DOHH2 (cell line): ENCODE results near the gene EPS8L3.

Source experiments
- H3F3A ChIP-seq: fragments of 200-600 bp; sonication (generic), shearing (Covaris generic); 2 replicates; pipeline ENCODE4 v1.6.0; 2016; ENCODE audit warnings: antibody characterized with exemption, mild to moderate bottlenecking; ENCODE audit not compliant: control insufficient read depth, insufficient read depth
- H3K27ac ChIP-seq: fragments of 200-600 bp; sonication (generic); 2 replicates; pipeline ENCODE4 v1.5.1; 2014; ENCODE audit warnings: low read depth, mild to moderate bottlenecking, low read length, moderate library complexity
- H3K27me3 ChIP-seq: fragments of 200-600 bp; sonication (generic); 2 replicates; pipeline ENCODE4 v1.6.1; 2014; ENCODE audit warnings: mild to moderate bottlenecking, low read length, mixed read lengths; ENCODE audit not compliant: control insufficient read depth
- H3K36me3 ChIP-seq: fragments of 200-600 bp; sonication (generic); 2 replicates; pipeline ENCODE4 v1.6.1; 2014; ENCODE audit warnings: mild to moderate bottlenecking, low read length, moderate library complexity, mixed read lengths; ENCODE audit not compliant: control insufficient read depth
- H3K4me1 ChIP-seq: fragments of 200-600 bp; sonication (generic); 2 replicates; pipeline ENCODE4 v1.6.1; 2014; ENCODE audit warnings: mild to moderate bottlenecking, low read length, mixed read lengths; ENCODE audit not compliant: control insufficient read depth
- H3K4me2 ChIP-seq: fragments of 200-600 bp; sonication (generic); 2 replicates; pipeline ENCODE4 v1.6.0; 2014; ENCODE audit warnings: mild to moderate bottlenecking, low read length, moderate library complexity
- H3K4me3 ChIP-seq: fragments of 200-600 bp; sonication (generic); 2 replicates; pipeline ENCODE4 v1.5.1; 2014; ENCODE audit warnings: mild to moderate bottlenecking, low read length, mixed read lengths
- H3K79me2 ChIP-seq: fragments of 200-600 bp; sonication (generic); 2 replicates; pipeline ENCODE4 v1.6.1; 2014; ENCODE audit warnings: mild to moderate bottlenecking, low read length, mixed read lengths; ENCODE audit not compliant: control insufficient read depth
- H3K9me2 ChIP-seq: fragments of 200-600 bp; sonication (generic); replicated peaks from 2 replicates; pipeline ENCODE4 v1.6.1; 2014; ENCODE audit warnings: mild to moderate bottlenecking, low read length, mixed read lengths; ENCODE audit not compliant: control insufficient read depth
- H3K9me3 ChIP-seq: fragments of 200-600 bp; sonication (generic); 2 replicates; pipeline ENCODE4 v1.6.1; 2014; ENCODE audit warnings: antibody characterized with exemption, low read length, mixed read lengths; ENCODE audit not compliant: control insufficient read depth, insufficient read depth
- H4K20me1 ChIP-seq: fragments of 200-600 bp; sonication (generic); 2 replicates; pipeline ENCODE4 v1.6.0; 2014; ENCODE audit warnings: low read depth, mild to moderate bottlenecking, antibody characterized with exemption, low read length, moderate library complexity; ENCODE audit not compliant: control insufficient read depth, insufficient read depth
- CTCF ChIP-seq: fragments of 200-600 bp; sonication (generic); IDR thresholded peaks from one replicate; pipeline ENCODE4 v1.5.1; 2014; ENCODE audit warnings: antibody characterized with exemption, mild to moderate bottlenecking, low read depth, low read length; ENCODE audit not compliant: poor library complexity, severe bottlenecking
- EZH2phosphoT487 ChIP-seq: fragments of 200-600 bp; sonication (generic); IDR thresholded peaks from 2 replicates; pipeline ENCODE4 v1.6.1; 2017; ENCODE audit warnings: borderline replicate concordance, mild to moderate bottlenecking, antibody characterized with exemption, low read length, moderate library complexity, mixed read lengths

Gene EPS8L3

GRCh38 chr1:109776911-109777310 is 13.2 kb upstream of the EPS8L3 start:
- H3K4me2 ChIP-seq, result no peak overlapping the region

GRCh38 chr1:109776206-109776835 is 12.6 kb upstream of the EPS8L3 start:
- Histone ChIP-seq H3K79me2 (no peaks in the 10 kb centered on the region), H3K27me3 (peaks cover 3% of the 10 kb centered on the region; the same call in 1 of the 2 replicates), H3F3A (no peaks in the 10 kb centered on the region), H3K9me3 (no peaks in the 10 kb centered on the region), H3K4me2 (no peak overlapping the region), H3K4me1 (no peaks in the 10 kb centered on the region), H3K36me3 (no peaks in the 10 kb centered on the region), H4K20me1 (no peaks in the 10 kb centered on the region), H3K4me3 (no peak overlapping the region), H3K9me2 (no peaks in the 10 kb centered on the region), H3K27ac (no peak overlapping the region)
- no peak for TF ChIP-seq CTCF

More at GRCh38 chr1:109776911-109777310, 13.2 kb upstream of the EPS8L3 start:
- TF ChIP-seq CTCF (peak; percentile 90), EZH2phosphoT487 (no peak)
- no peaks in the 10 kb centered on the region for H3F3A ChIP-seq
- no peaks in the 10 kb centered on the region for H3K9me2 ChIP-seq
- no peak overlapping the region for H3K4me3 ChIP-seq
- H3K27ac ChIP-seq, result no peak overlapping the region
- no peaks in the 10 kb centered on the region for H3K79me2 ChIP-seq
- no peaks in the 10 kb centered on the region for H4K20me1 ChIP-seq
- H3K36me3 ChIP-seq, result no peaks in the 10 kb centered on the region
- no peaks in the 10 kb centered on the region for H3K4me1 ChIP-seq
- H3K27me3 ChIP-seq, result peaks cover 3% of the 10 kb centered on the region; the same call in 1 of the 2 replicates
- no peaks in the 10 kb centered on the region for H3K9me3 ChIP-seq

- no peak overlapping the region for H3K27ac ChIP-seq
- no peaks in the 10 kb centered on the region for H3K4me1 ChIP-seq
- no peak overlapping the region for H3K4me2 ChIP-seq
- no peaks in the 10 kb centered on the region for H3F3A ChIP-seq
- no peaks in the 10 kb centered on the region for H3K79me2 ChIP-seq
- no peak overlapping the region for H3K4me3 ChIP-seq
- no peaks in the 10 kb centered on the region for H3K9me3 ChIP-seq
- H3K27me3 ChIP-seq, result peaks cover 3% of the 10 kb centered on the region; the same call in 1 of the 2 replicates
- TF ChIP-seq EZH2phosphoT487, result no peak
- TF ChIP-seq CTCF, result no peak
- H3K9me2 ChIP-seq, result no peaks in the 10 kb centered on the region
- H3K36me3 ChIP-seq, result no peaks in the 10 kb centered on the region
- H4K20me1 ChIP-seq, result no peaks in the 10 kb centered on the region
These were observed 11.7 kb upstream of the EPS8L3 start for GRCh38 chr1:109775398-109775797.
